ENCODE results near the gene RIBC1. TPM values are rescaled to one million over a fixed set of nuclear protein-coding genes. Genes with fewer than 3 reads are reported as not detected.
A peak's percentile ranks its signal among the peaks of the same experiment; 100 is the strongest.

Gene RIBC1
- total RNA-seq, 1 experiment from 2014 or later: 1.2 TPM

DNA sequence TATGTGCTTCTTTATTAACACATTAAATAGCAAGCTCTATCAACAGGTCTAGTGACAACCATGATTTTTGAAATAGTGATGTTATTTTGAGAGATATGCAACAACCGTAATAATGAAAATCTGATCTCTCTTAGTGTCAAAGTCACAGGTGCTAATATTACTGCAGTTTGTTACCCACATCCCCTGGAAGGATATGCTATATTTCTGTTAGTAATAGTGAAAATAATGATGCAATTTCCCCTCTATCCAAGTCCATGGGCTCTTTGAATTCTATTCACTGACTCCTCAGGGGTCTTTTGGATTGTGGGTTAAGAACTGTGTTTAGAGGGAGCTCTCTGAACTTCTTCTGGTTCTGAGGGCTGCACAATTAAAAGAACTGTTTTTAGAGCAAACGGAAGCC, 14.5 kb downstream of the RIBC1 start:
- intact Hi-C loops (cut with micrococcal nuclease; ENCODE audit: unreplicated experiment): no loop called here
- CTCF ChIA-PET: no interaction called here
- no peak for DNase-seq
- Mint-ChIP-seq H3K27me3 (ENCODE audit: unreplicated experiment) (peaks cover 18% of the 10 kb centered on the region), H3K4me3 (ENCODE audit: low read depth, unreplicated experiment) (no peak overlapping the region), H3K9me3 (ENCODE audit: low read depth, unreplicated experiment) (no peaks in the 10 kb centered on the region), H3K4me1 (ENCODE audit: low read depth, unreplicated experiment) (peaks cover 18% of the 10 kb centered on the region), H3K36me3 (ENCODE audit: insufficient read depth, unreplicated experiment) (peaks cover 43% of the 10 kb centered on the region), H3K27ac (ENCODE audit: unreplicated experiment) (no peak overlapping the region)
- TF ChIP-seq, protein P1, sequence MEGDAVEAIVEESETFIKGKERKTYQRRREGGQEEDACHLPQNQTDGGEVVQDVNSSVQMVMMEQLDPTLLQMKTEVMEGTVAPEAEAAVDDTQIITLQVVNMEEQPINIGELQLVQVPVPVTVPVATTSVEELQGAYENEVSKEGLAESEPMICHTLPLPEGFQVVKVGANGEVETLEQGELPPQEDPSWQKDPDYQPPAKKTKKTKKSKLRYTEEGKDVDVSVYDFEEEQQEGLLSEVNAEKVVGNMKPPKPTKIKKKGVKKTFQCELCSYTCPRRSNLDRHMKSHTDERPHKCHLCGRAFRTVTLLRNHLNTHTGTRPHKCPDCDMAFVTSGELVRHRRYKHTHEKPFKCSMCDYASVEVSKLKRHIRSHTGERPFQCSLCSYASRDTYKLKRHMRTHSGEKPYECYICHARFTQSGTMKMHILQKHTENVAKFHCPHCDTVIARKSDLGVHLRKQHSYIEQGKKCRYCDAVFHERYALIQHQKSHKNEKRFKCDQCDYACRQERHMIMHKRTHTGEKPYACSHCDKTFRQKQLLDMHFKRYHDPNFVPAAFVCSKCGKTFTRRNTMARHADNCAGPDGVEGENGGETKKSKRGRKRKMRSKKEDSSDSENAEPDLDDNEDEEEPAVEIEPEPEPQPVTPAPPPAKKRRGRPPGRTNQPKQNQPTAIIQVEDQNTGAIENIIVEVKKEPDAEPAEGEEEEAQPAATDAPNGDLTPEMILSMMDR (IDR thresholded peaks at IDR 0.05; ENCODE audit: unreplicated experiment): no peak
- no TSS peak for BruUV-seq (replicated peaks)

DNA sequence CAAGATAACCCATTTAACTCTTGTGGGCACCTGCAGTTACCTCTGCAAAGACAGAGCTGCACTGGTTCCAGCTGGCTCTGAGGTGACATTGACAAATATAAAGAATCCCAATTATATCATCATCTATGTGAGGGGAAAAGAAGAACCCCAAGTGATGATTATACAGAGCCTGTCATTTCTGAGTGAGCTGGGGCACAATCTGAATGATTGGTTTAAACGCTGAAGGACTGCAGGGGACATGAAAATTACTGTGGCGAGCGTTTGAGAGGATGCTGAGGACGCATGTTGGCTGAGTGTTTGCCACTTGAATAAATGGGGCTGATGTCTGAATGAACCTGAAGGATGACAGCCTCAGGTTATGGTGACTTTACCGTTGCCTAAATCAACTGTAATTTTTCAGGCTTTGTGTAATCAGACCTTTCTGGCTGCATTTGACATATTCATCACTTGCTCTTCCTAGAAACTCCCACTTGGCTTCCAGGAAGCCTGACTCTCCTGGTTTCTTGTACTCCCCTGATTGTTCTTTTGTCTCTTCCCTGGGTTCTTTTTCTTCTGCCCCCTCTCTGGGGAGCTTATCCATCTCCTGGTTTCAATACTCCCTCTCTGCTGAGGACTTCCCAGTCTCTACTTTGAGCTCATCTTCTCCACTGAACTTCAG, 15.6 kb downstream of the RIBC1 start:
- Mint-ChIP-seq H3K27ac (ENCODE audit: unreplicated experiment) (no peak overlapping the region), H3K36me3 (ENCODE audit: insufficient read depth, unreplicated experiment) (peaks cover 42% of the 10 kb centered on the region), H3K27me3 (ENCODE audit: unreplicated experiment) (peaks cover 18% of the 10 kb centered on the region), H3K4me1 (ENCODE audit: low read depth, unreplicated experiment) (peaks cover 18% of the 10 kb centered on the region), H3K4me3 (ENCODE audit: low read depth, unreplicated experiment) (no peak overlapping the region), H3K9me3 (ENCODE audit: low read depth, unreplicated experiment) (no peaks in the 10 kb centered on the region)
- TF ChIP-seq, protein P1 (IDR thresholded peaks at IDR 0.05; ENCODE audit: unreplicated experiment): no peak
- CTCF ChIA-PET: no interaction called here
- BruUV-seq (replicated peaks): no TSS peak
- intact Hi-C loops (cut with micrococcal nuclease; ENCODE audit: unreplicated experiment): no loop called here
- DNase-seq: no peak

GRCh38 chrX:53438832-53439230, 16.2 kb downstream of the RIBC1 start:
- CTCF ChIA-PET: no interaction called here
- BruUV-seq (replicated peaks): no TSS peak
- TF ChIP-seq, protein P1 (IDR thresholded peaks at IDR 0.05; ENCODE audit: unreplicated experiment): no peak
- intact Hi-C loops (cut with micrococcal nuclease; ENCODE audit: unreplicated experiment): no loop called here
- no peak for DNase-seq
- Mint-ChIP-seq H3K4me1 (ENCODE audit: low read depth, unreplicated experiment) (peaks cover 18% of the 10 kb centered on the region), H3K27ac (ENCODE audit: unreplicated experiment) (no peak overlapping the region), H3K4me3 (ENCODE audit: low read depth, unreplicated experiment) (no peak overlapping the region), H3K9me3 (ENCODE audit: low read depth, unreplicated experiment) (no peaks in the 10 kb centered on the region), H3K27me3 (ENCODE audit: unreplicated experiment) (peaks cover 18% of the 10 kb centered on the region), H3K36me3 (ENCODE audit: insufficient read depth, unreplicated experiment) (peaks cover 36% of the 10 kb centered on the region)

GRCh38 chrX:53440101-53440500, 17.4 kb downstream of the RIBC1 start:
- H3K27me3 Mint-ChIP-seq (ENCODE audit: unreplicated experiment): peaks cover 18% of the 10 kb centered on the region
- H3K36me3 Mint-ChIP-seq (ENCODE audit: insufficient read depth, unreplicated experiment): peaks cover 25% of the 10 kb centered on the region
- CTCF ChIA-PET: no interaction called here
- H3K4me1 Mint-ChIP-seq (ENCODE audit: low read depth, unreplicated experiment): peaks cover 9% of the 10 kb centered on the region
- intact Hi-C loops (cut with micrococcal nuclease; ENCODE audit: unreplicated experiment): no loop called here
- BruUV-seq (replicated peaks): no TSS peak
- no peak for DNase-seq
- H3K27ac Mint-ChIP-seq (ENCODE audit: unreplicated experiment): peak overlapping the region; percentile 44
- H3K9me3 Mint-ChIP-seq (ENCODE audit: low read depth, unreplicated experiment): no peaks in the 10 kb centered on the region
- TF ChIP-seq, protein P1 (IDR thresholded peaks at IDR 0.05; ENCODE audit: unreplicated experiment): no peak
- H3K4me3 Mint-ChIP-seq (ENCODE audit: low read depth, unreplicated experiment): peak overlapping the region; percentile 70

Data from Calu3 (cell line).